MCF 10A (cell line): ENCODE measurements around the gene ONECUT1. TPM values are rescaled to one million over a fixed set of nuclear protein-coding genes. Genes with fewer than 3 reads are reported as not detected.

Source experiments
- BruUV-seq: library from RNA; stranded (reverse); fragments of 400-500 nt; replicated peaks from 2 replicates; lab custom pipeline; 2021; lab: Mats Ljungman, UMichigan
- CTCF ChIA-PET: fragments of 300-600 bp; sonication (Branson Sonifier 250); formaldehyde crosslinking; extraction: SDS; loops from one replicate; lab custom pipeline; 2021; ENCODE audit warnings: antibody characterized with exemption, inconsistent platforms; lab: Yijun Ruan, JAX
- POLR2A ChIA-PET: fragments of 300-600, 350-650 bp; sonication (Branson Sonifier 250); formaldehyde crosslinking; extraction: SDS; loops from one replicate; lab custom pipeline; 2020; ENCODE audit warnings: antibody characterized with exemption, inconsistent platforms; lab: Yijun Ruan, JAX
- DNase-seq: peaks from one replicate; pipeline ENCODE4 v3.0.0-alpha.2; 2018; ENCODE audit not compliant: unreplicated experiment
- H3K27ac Mint-ChIP-seq: one replicate; pipeline ENCODE4 v1.8.0; 2022; ENCODE audit warnings: mild to moderate bottlenecking, low read depth, mixed read lengths; ENCODE audit not compliant: unreplicated experiment
- H3K27me3 Mint-ChIP-seq: one replicate; pipeline ENCODE4 v1.8.0; 2022; ENCODE audit warnings: mixed read lengths; ENCODE audit not compliant: insufficient read depth, unreplicated experiment
- H3K36me3 Mint-ChIP-seq: one replicate; pipeline ENCODE4 v1.8.0; 2022; ENCODE audit warnings: mild to moderate bottlenecking, moderate library complexity, mixed read lengths; ENCODE audit not compliant: insufficient read depth, unreplicated experiment
- H3K4me1 Mint-ChIP-seq: one replicate; pipeline ENCODE4 v1.8.0; 2022; ENCODE audit warnings: mixed read lengths; ENCODE audit not compliant: insufficient read depth, unreplicated experiment
- H3K4me3 Mint-ChIP-seq: one replicate; pipeline ENCODE4 v1.8.0; 2022; ENCODE audit warnings: mild to moderate bottlenecking, moderate library complexity, mixed read lengths; ENCODE audit not compliant: unreplicated experiment
- H3K9me3 Mint-ChIP-seq: one replicate; pipeline ENCODE4 v1.8.0; 2022; ENCODE audit warnings: mixed read lengths; ENCODE audit not compliant: unreplicated experiment
- CTCF ChIP-seq: fragments of 200-600 bp; IDR thresholded peaks from one replicate; pipeline ENCODE4 v1.8.0; 2022; ENCODE audit warnings: antibody characterized with exemption, mild to moderate bottlenecking; ENCODE audit not compliant: unreplicated experiment
- intact Hi-C: fragments of 100-400 bp; cut with micrococcal nuclease; formaldehyde crosslinking; loops from 2 replicates; pipeline ENCODE4 v1.14.1; 2022
- total RNA-seq: library from RNA; stranded (reverse); gene quantifications from 2 replicates; pipeline ENCODE4 v1.2.3, GENCODE V29; 2022

ONECUT1 gene
- total RNA-seq, 1 experiment from 2014 or later, result not detected

DNA sequence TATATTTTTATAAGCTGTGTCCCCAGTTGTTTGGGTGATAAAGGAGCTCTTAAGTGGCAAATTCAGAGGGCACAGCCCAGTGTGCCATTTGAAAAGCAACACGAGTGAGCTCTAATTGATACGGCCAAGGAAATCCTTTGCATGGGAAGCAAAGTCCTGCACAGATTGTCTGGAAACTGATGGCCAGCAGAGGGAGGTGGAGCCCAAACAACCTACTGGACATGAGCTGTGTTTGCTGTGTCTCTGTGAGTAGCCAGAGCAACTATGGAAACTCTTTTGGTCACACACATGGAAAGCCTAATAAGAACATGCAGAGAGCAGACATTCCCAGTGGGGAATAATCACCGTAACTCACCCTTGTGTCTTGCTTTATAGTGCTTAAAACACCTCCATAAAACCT lies 24.4 kb downstream of the ONECUT1 start:
- no TSS peak for BruUV-seq
- no peak overlapping the region for H3K4me3 Mint-ChIP-seq
- ChIA-PET CTCF (interaction anchor here (0.6 to 1.5 kb wide), 5 partner anchors 9 to 911 kb away, joined by 3 to 5 read pairs (median 3); no protein-coding TSS in a partner anchor), POLR2A (no interaction called here)
- H3K9me3 Mint-ChIP-seq, result no peaks in the 10 kb centered on the region
- H3K27me3 Mint-ChIP-seq, result peaks cover 87% of the 10 kb centered on the region
- no peak overlapping the region for H3K27ac Mint-ChIP-seq
- no peak for DNase-seq
- TF ChIP-seq CTCF, result no peak
- intact Hi-C loops, result no loop called here
- H3K4me1 Mint-ChIP-seq, result no peaks in the 10 kb centered on the region
- no peaks in the 10 kb centered on the region for H3K36me3 Mint-ChIP-seq

- BruUV-seq, result no TSS peak
- DNase-seq, result no peak
- POLR2A ChIA-PET, result no interaction called here
- intact Hi-C loops, result no loop called here
- H3K4me3 Mint-ChIP-seq, result no peak overlapping the region
- H3K4me1 Mint-ChIP-seq, result no peaks in the 10 kb centered on the region
- H3K36me3 Mint-ChIP-seq, result no peaks in the 10 kb centered on the region
- peaks cover 85% of the 10 kb centered on the region for H3K27me3 Mint-ChIP-seq
- no peak for TF ChIP-seq CTCF
- CTCF ChIA-PET, result interaction anchor here (0.5 to 1.8 kb wide), 5 partner anchors 8 to 490 kb away, joined by 3 to 9 read pairs (median 4); no protein-coding TSS in a partner anchor
- no peak overlapping the region for H3K27ac Mint-ChIP-seq
- no peaks in the 10 kb centered on the region for H3K9me3 Mint-ChIP-seq
Observed at GRCh38 chr15:52764731-52765130, 25.4 kb downstream of the ONECUT1 start.

- ChIA-PET POLR2A (no interaction called here), CTCF (no interaction called here)
- no peak for TF ChIP-seq CTCF
- H3K4me3 Mint-ChIP-seq, result no peak overlapping the region
- H3K27ac Mint-ChIP-seq, result no peak overlapping the region
- DNase-seq, result no peak
- no peaks in the 10 kb centered on the region for H3K9me3 Mint-ChIP-seq
- H3K27me3 Mint-ChIP-seq, result peaks cover 83% of the 10 kb centered on the region
- no peaks in the 10 kb centered on the region for H3K4me1 Mint-ChIP-seq
- no peaks in the 10 kb centered on the region for H3K36me3 Mint-ChIP-seq
- intact Hi-C loops, result no loop called here
- BruUV-seq, result no TSS peak
Observed at GRCh38 chr15:52762621-52763020, 27.5 kb downstream of the ONECUT1 start.

DNA sequence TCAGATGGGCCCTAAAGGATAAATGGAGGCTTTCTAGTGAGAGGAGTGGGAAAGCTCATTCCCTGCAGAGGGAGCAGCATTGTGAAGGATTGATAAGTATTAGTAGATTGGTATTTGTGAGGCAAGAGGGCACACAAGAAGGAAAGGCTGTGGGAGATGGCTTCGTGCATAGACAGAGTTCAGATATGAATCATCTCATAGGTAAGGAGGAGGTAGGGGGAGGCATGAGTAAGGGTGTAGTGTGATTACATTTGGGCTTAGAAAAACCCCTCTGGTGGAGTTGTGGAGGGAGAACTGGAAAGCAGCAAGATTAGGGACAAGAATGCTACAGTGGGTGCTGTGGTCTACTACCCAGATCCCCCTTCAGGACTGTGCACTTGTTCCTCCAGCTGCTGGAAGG lies 29.6 kb downstream of the ONECUT1 start:
- no peaks in the 10 kb centered on the region for H3K4me1 Mint-ChIP-seq
- peaks cover 83% of the 10 kb centered on the region for H3K27me3 Mint-ChIP-seq
- ChIA-PET POLR2A (no interaction called here), CTCF (no interaction called here)
- no TSS peak for BruUV-seq
- no peak for DNase-seq
- H3K27ac Mint-ChIP-seq, result no peak overlapping the region
- no peak for TF ChIP-seq CTCF
- no peaks in the 10 kb centered on the region for H3K9me3 Mint-ChIP-seq
- no peak overlapping the region for H3K4me3 Mint-ChIP-seq
- intact Hi-C loops, result no loop called here
- H3K36me3 Mint-ChIP-seq, result no peaks in the 10 kb centered on the region
